Activated CD8-positive, alpha-beta T cell treated with anti-CD3 and anti-CD28 coated beads, Interleukin-2, amount 10 ng/mL, durations not matched to agents 7 days and 5 days (primary cell): ENCODE data around the gene PTGER4. TPM values are rescaled to one million over a fixed set of nuclear protein-coding genes. Genes with fewer than 3 reads are reported as not detected.
"Not testable (repeated sequence)": the region's sequence is repeated elsewhere in the genome, so short reads cannot be mapped to it uniquely, and the experiment has no call there.

Source experiments
- ATAC-seq: fragments of 150-1000 bp; cut with Tn5 transposase; one replicate; pipeline ENCODE4 v1.10.0; 2021; ENCODE audit warnings: moderate library complexity
- CTCF ChIA-PET: fragments of 350-600 bp; sonication (Branson Sonifier 250); formaldehyde crosslinking; loops from one replicate; lab custom pipeline; 2021; ENCODE audit warnings: antibody characterized with exemption; lab: Charles Lee
- POLR2A ChIA-PET: fragments of 350-600 bp; sonication (Branson Sonifier 250); formaldehyde crosslinking; loops from one replicate; lab custom pipeline; 2021; ENCODE audit warnings: antibody characterized with exemption; lab: Charles Lee
- DNase-seq: peaks from one replicate; pipeline ENCODE4 v3.0.0-alpha.2; 2020
- H3K27ac Mint-ChIP-seq: one replicate; pipeline ENCODE4 v1.8.0; 2021; ENCODE audit warnings: mild to moderate bottlenecking, mixed read lengths
- H3K27me3 Mint-ChIP-seq: one replicate; pipeline ENCODE4 v1.8.0; 2021; ENCODE audit warnings: low read depth, mixed read lengths
- H3K36me3 Mint-ChIP-seq: one replicate; pipeline ENCODE4 v1.8.0; 2021; ENCODE audit warnings: low read depth, mixed read lengths
- H3K4me1 Mint-ChIP-seq: one replicate; pipeline ENCODE4 v1.8.0; 2021; ENCODE audit warnings: low read depth, mixed read lengths
- H3K4me3 Mint-ChIP-seq: one replicate; pipeline ENCODE4 v1.8.0; 2021; ENCODE audit warnings: mild to moderate bottlenecking, mixed read lengths
- H3K9me3 Mint-ChIP-seq: one replicate; pipeline ENCODE4 v1.8.0; 2022; ENCODE audit warnings: mixed read lengths; ENCODE audit not compliant: insufficient read depth
- total RNA-seq, 2 experiments: library from RNA; stranded (reverse); gene quantifications; one replicate each; pipeline ENCODE4 v1.2.3, GENCODE V29; 2021

Gene PTGER4
- 10 to 100 TPM; 45.8 to 50.8 TPM for total RNA-seq

GRCh38 chr5:40679913-40680681 lies at the start of gene PTGER4:
TSS of gene PTGER4 (plus strand) at chr5:40679915. CDS start at chr5:40680994, 1,079 bp downstream.
- ATAC-seq (no peak), DNase-seq (peak; percentile 60)
- Mint-ChIP-seq H3K4me3 (peak within 1 kb of the TSS; percentile 82), H3K27ac (peak within 1 kb of the TSS; percentile 91), H3K9me3 (no peaks in the 10 kb centered on the region), H3K27me3 (no peaks in the 10 kb centered on the region), H3K4me1 (peaks cover 40% of the 10 kb centered on the region), H3K36me3 (peaks cover 47% of the 10 kb centered on the region)
- ChIA-PET POLR2A (interaction anchor here (0.8 to 6.6 kb wide), 14 partner anchors 9 to 731 kb away, joined by 3 to 60 read pairs (median 4); partner anchors contain the start of gene RPL37), CTCF (interaction anchor here (0.6 to 5.0 kb wide), 16 partner anchors 26 to 347 kb away, joined by 3 to 34 read pairs (median 3); no protein-coding TSS in a partner anchor)

GRCh38 chr5:40630126-40630525 lies 49.6 kb upstream of the PTGER4 start:
- peaks cover 4% of the 10 kb centered on the region for H3K9me3 Mint-ChIP-seq
- peaks cover 10% of the 10 kb centered on the region for H3K36me3 Mint-ChIP-seq
- no peak overlapping the region for H3K27ac Mint-ChIP-seq
- DNase-seq (no peak), ATAC-seq (no peak)
- H3K27me3 Mint-ChIP-seq: no peaks in the 10 kb centered on the region
- peaks cover 11% of the 10 kb centered on the region for H3K4me1 Mint-ChIP-seq
- POLR2A ChIA-PET: no interaction called here
- H3K4me3 Mint-ChIP-seq: no peak overlapping the region
- CTCF ChIA-PET: no interaction called here

- no peak for ATAC-seq
- DNase-seq: no peak
- Mint-ChIP-seq H3K4me3 (no peak overlapping the region), H3K27ac (no peak overlapping the region), H3K27me3 (no peaks in the 10 kb centered on the region), H3K4me1 (peaks cover 7% of the 10 kb centered on the region), H3K9me3 (peaks cover 15% of the 10 kb centered on the region), H3K36me3 (peaks cover 19% of the 10 kb centered on the region)
- CTCF ChIA-PET: interaction anchor here (1.0 kb wide), 1 partner anchor 169 kb away, joined by 3 read pairs; no protein-coding TSS in a partner anchor
- POLR2A ChIA-PET: no interaction called here
Measured at GRCh38 chr5:40631236-40631635, 48.5 kb upstream of the PTGER4 start.

- Mint-ChIP-seq H3K4me1 (peaks cover 7% of the 10 kb centered on the region), H3K27ac (no peak overlapping the region), H3K36me3 (peaks cover 45% of the 10 kb centered on the region), H3K27me3 (no peaks in the 10 kb centered on the region), H3K4me3 (no peak overlapping the region), H3K9me3 (peaks cover 32% of the 10 kb centered on the region)
- ChIA-PET CTCF (no interaction called here), POLR2A (no interaction called here)
- DNase-seq: no peak
- ATAC-seq: no peak
Measured at GRCh38 chr5:40634154-40634553, 45.6 kb upstream of the PTGER4 start.

GRCh38 chr5:40634593-40634992 lies 45.1 kb upstream of the PTGER4 start:
- DNase-seq: no peak
- ChIA-PET CTCF (no interaction called here), POLR2A (no interaction called here)
- no peak for ATAC-seq
- Mint-ChIP-seq H3K27me3 (no peaks in the 10 kb centered on the region), H3K9me3 (peaks cover 32% of the 10 kb centered on the region), H3K4me1 (peaks cover 7% of the 10 kb centered on the region), H3K36me3 (peaks cover 47% of the 10 kb centered on the region), H3K27ac (no peak overlapping the region), H3K4me3 (no peak overlapping the region)

- H3K4me3 Mint-ChIP-seq, H3K27me3 Mint-ChIP-seq, POLR2A ChIA-PET, H3K27ac Mint-ChIP-seq, DNase-seq, ATAC-seq: not testable (repeated sequence)
- Mint-ChIP-seq H3K4me1 (peaks cover 12% of the 10 kb centered on the region), H3K36me3 (peaks cover 62% of the 10 kb centered on the region), H3K9me3 (peaks cover 36% of the 10 kb centered on the region)
- CTCF ChIA-PET: interaction anchor here (1.0 to 1.4 kb wide), 2 partner anchors 9 to 41 kb away, joined by 3 read pairs; no protein-coding TSS in a partner anchor
Measured at GRCh38 chr5:40639531-40639930, 40.2 kb upstream of the PTGER4 start.

GRCh38 chr5:40646266-40646665 lies 33.4 kb upstream of the PTGER4 start:
- ATAC-seq (no peak), DNase-seq (no peak)
- Mint-ChIP-seq H3K27ac (no peak overlapping the region), H3K27me3 (no peaks in the 10 kb centered on the region), H3K4me1 (peaks cover 41% of the 10 kb centered on the region), H3K36me3 (peaks cover 40% of the 10 kb centered on the region), H3K4me3 (no peak overlapping the region), H3K9me3 (peaks cover 15% of the 10 kb centered on the region)
- POLR2A ChIA-PET: interaction anchor here (0.5 kb wide), 1 partner anchor 140 kb away, joined by 3 read pairs; no protein-coding TSS in a partner anchor
- CTCF ChIA-PET: no interaction called here

GRCh38 chr5:40648150-40648549 lies 31.6 kb upstream of the PTGER4 start:
- peaks cover 12% of the 10 kb centered on the region for H3K9me3 Mint-ChIP-seq
- peak overlapping the region; percentile 18 for H3K27ac Mint-ChIP-seq
- no peaks in the 10 kb centered on the region for H3K27me3 Mint-ChIP-seq
- ChIA-PET POLR2A (interaction anchor here (0.8 kb wide), 1 partner anchor 159 kb away, joined by 3 read pairs; no protein-coding TSS in a partner anchor), CTCF (interaction anchor here (0.9 kb wide), 1 partner anchor 9 kb away, joined by 3 read pairs; no protein-coding TSS in a partner anchor)
- H3K4me3 Mint-ChIP-seq: no peak overlapping the region
- peaks cover 43% of the 10 kb centered on the region for H3K36me3 Mint-ChIP-seq
- no peak for ATAC-seq
- H3K4me1 Mint-ChIP-seq: peaks cover 49% of the 10 kb centered on the region
- no peak for DNase-seq

GRCh38 chr5:40649463-40650030 lies 30.2 kb upstream of the PTGER4 start:
- DNase-seq: no peak

GRCh38 chr5:40651201-40651600 lies 28.5 kb upstream of the PTGER4 start:
- DNase-seq (no peak), ATAC-seq (no peak)
- Mint-ChIP-seq H3K27me3 (no peaks in the 10 kb centered on the region), H3K4me1 (peaks cover 75% of the 10 kb centered on the region), H3K4me3 (no peak overlapping the region), H3K9me3 (peaks cover 6% of the 10 kb centered on the region), H3K36me3 (peaks cover 23% of the 10 kb centered on the region), H3K27ac (no peak overlapping the region)
- ChIA-PET CTCF (interaction anchor here (1.3 to 4.9 kb wide), 2 partner anchors 28 to 31 kb away, joined by 3 to 34 read pairs; partner anchors contain the start of gene PTGER4), POLR2A (interaction anchor here (2.4 kb wide), 1 partner anchor 45 kb away, joined by 7 read pairs; no protein-coding TSS in a partner anchor)

More at GRCh38 chr5:40649463-40650030, 30.2 kb upstream of the PTGER4 start:
- Mint-ChIP-seq H3K27ac (peak overlapping the region; percentile 13), H3K36me3 (peaks cover 30% of the 10 kb centered on the region), H3K4me3 (no peak overlapping the region), H3K4me1 (peaks cover 62% of the 10 kb centered on the region), H3K9me3 (peaks cover 11% of the 10 kb centered on the region), H3K27me3 (no peaks in the 10 kb centered on the region)
- ATAC-seq: no peak
- POLR2A ChIA-PET: interaction anchor here (1.0 kb wide), 1 partner anchor 31 kb away, joined by 4 read pairs; no protein-coding TSS in a partner anchor
- CTCF ChIA-PET: interaction anchor here (0.6 to 1.1 kb wide), 2 partner anchors 23 to 94 kb away, joined by 3 to 4 read pairs; no protein-coding TSS in a partner anchor

GRCh38 chr5:40652441-40653220 lies 27.1 kb upstream of the PTGER4 start:
- H3K27me3 Mint-ChIP-seq: no peaks in the 10 kb centered on the region
- H3K9me3 Mint-ChIP-seq: peaks cover 11% of the 10 kb centered on the region
- H3K27ac Mint-ChIP-seq: peak overlapping the region; percentile 90
- peak overlapping the region; percentile 81 for H3K4me3 Mint-ChIP-seq
- peaks cover 23% of the 10 kb centered on the region for H3K36me3 Mint-ChIP-seq
- H3K4me1 Mint-ChIP-seq: peaks cover 86% of the 10 kb centered on the region
- peak; percentile 58 for DNase-seq
- POLR2A ChIA-PET: interaction anchor here (0.8 to 4.5 kb wide), 13 partner anchors 12 to 251 kb away, joined by 3 to 60 read pairs (median 4); partner anchors contain the start of gene PTGER4
- ATAC-seq: peak; percentile 53
- CTCF ChIA-PET: interaction anchor here (0.8 to 4.9 kb wide), 13 partner anchors 10 to 412 kb away, joined by 3 to 34 read pairs (median 4); partner anchors contain the start of gene PTGER4
